NCI-H2081 (cell line): ENCODE results near the gene CAMK2B.

Experiments used
- DNase-seq, 2 experiments: peaks; one replicate each; lab custom pipeline; 2025; lab: John Stamatoyannopoulos, UW

The CAMK2B gene

DNA sequence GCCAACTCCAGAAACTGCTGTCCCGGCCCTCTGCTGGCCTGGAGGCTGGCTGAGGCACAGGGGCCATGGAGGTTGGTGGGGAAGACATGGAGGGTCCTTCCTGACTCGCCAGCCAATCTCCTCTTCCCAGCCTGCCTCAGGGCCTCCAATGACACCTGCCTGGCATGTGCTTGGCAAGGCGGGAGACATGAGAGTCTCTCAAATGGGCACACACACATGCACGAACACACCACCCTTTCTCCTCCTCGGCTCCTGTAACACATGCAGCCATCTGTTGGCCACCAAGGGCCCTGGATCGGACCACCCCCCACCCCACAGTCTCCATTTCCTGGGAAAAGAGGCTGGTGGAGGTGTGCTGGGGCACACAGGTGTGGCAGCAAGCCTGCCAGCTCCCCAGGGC lies 68.2 kb downstream of the CAMK2B start:
- DNase-seq, result no peak

DNA sequence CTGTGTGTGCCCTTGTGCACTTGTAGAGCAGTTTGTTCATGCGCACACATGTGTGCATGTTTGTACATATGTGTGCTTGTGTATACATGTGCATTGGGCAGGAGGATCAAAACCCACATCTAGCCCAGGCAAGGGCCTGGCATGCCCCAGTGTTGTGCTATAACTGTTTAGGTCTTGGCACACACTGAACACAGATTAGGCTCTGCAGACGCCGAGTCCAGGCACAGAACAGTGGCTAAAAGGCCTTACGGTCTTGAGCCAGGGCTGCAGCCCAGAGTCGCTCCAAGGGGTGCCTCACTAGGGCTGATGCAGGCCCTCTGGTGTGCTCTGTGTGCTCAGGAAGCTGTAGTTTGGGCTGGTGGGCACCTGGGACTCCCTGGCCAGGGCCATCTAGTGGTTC lies 68.9 kb downstream of the CAMK2B start:
- no peak for DNase-seq

DNA sequence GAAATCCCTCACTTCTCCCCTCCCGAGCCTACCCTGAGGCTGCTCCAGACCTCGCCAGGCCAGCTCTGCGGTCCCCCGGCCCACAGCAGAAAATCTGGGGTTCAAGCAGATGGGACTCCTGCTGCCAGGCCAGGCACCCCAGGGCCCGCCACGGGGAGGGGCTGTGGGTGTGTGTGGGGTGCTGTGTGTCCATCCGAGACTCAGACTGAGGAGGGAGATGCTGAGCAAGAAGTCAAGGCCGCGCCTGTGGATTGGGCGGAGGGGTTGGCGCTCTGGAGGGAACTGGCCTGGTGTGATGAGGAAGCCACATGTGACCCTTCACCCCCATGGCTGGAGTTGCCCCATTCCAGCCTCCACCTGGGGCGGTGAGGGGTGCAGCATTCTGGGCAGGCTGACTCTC lies 73.5 kb downstream of the CAMK2B start:
- no peak for DNase-seq

DNA sequence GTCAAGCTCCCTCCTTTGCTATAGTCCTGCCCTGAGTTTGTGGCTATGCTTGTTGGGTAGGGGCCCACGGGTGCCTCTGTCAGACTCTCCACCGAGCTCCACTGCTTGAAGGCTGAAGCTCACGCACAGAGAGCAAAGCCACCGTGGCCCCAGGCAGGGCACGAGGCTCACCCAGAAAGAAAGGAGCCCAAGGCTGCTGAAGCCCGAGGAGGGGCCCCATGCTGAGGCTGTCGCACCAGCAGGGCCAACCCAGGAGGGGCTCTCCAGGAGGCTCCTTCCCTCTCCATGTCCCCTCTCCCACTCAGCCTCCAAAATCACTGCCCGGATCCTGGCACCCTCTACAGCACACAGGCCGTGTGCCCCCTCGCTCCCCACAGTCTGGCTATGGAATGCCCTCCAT lies 74.1 kb downstream of the CAMK2B start:
- DNase-seq, result no peak

DNA sequence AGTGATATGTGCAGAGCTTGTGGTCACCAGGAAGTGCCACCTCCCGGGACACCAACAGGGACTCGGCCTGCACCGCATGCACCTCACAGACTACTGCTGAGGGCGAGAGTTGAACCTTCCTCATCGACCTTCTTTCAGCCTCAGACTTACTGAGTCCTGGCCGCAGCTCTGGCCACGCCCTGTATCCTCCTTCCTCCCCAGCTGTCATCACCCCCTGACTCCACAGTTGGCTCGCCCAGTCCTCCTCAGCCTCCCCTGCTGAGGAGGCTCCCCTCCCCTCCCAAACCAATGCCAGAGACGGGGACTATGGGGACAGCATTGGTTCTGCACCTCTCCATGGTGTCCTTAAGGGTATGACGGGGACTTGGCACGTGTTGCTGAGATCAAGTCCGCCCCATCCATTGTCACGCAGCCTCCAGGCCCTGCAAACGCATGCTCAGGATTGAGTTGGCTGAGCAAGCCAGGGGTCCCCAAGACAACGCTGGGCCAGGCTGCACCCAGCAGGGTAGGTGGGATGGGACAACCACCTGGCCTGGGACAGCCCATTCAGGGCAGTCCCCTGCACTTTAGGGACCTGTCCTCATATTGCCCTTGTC lies 75.7 kb downstream of the CAMK2B start:
- DNase-seq, result no peak

DNA sequence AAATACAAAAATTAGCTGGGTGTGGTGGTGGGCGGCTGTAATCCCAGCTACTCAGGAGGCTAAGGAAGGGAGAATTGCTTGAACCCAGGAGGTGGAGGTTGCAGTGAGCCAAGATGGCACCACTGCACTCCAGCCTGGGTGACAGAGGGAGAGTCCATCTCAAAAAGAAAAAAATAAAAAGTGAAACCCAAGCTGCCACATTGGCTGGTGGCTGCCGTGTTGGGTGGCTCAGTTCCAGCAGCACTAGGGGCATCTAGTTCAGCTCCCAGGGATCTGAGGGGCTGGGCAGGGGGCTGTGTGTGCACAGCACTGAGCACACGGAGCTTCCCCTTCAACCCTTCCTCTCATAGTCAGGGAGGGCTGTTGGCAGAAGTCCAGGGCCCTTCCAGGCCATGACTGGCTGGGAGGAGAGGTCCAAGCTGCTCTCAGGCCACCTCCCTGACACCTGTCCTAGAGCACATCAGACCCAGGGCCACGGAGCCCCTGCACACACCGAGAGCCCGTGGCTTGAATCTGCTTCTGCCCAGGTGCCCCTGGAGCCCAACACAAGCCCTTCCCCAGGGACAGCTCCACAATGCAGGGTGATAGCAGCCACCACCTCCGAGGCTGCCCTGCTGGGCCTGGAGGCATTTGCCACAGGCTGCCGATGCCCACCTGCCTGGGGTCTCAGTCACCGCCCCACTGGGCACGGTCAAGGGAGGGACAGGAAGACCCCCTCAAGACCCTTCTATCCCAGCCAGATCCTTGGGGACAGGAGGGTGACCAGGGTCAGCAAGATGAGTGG lies 77.3 kb downstream of the CAMK2B start:
- no peak for DNase-seq

DNA sequence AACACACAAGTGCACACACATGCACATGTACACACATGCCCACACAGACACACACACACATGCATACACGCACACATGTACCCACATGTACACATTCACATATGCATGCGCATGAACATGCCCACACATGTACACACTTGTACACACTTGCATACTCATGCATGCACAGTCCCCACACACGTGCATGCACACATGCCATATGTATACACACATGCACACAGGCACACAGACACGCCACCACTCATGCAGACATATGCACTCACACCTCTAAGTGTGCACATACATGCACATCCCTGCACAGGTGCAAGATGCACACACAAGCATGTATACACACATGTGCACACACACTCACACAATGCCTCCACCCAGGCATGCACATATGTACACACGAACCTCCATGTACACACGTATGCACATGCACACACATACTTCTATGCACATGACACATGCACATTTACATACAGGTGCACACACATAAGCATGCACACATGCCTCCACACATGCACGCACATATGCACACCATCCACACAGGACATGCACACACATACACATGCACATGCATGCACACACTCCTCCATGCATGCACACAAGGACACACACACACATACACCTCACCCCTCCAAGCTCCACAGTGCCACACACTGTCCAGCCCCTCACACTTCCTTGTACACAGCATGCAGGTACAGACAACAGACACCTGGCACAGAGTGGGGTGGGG lies 78.8 kb downstream of the CAMK2B start:
- no peak for DNase-seq

DNA sequence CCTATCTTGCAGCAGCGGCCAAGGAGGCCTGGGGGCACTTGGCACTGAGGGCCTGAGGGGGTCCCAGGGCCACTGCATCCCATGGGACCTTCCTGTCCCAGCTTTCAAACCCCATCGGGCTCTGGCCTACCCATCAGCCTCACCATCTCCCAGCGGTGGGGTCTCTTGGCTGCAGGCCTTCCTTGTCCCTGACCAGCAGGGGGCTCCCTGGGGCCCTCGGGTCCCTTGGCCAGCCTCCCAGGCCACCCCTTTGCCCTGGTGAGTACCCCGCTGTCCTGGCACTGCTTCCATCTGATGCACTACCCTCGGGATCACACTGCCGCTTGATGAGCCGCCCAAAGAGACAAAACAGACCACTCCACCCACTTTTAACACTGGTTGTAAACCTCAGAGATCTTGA lies 81.1 kb downstream of the CAMK2B start:
- no peak for DNase-seq

DNA sequence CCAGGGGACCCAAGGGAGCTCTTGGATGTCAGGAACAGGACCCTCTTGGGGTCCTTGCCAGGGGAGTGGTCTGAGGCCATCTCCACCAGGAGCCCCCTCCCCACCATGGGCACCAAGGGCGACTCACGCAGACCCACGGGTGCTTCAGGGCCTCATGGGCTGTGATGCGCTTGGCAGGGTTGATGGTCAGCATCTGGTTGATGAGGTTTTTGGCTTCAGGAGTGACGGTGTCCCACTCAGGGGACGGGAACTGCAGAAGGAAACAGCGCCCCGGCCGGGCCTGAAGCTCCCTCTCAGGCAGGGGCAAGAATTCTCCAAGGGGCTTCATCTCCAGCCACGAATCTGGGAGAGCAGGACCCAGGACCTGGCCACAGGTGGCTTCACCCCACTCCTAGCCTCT lies 83.3 kb downstream of the CAMK2B start:
- DNase-seq, result no peak

DNA sequence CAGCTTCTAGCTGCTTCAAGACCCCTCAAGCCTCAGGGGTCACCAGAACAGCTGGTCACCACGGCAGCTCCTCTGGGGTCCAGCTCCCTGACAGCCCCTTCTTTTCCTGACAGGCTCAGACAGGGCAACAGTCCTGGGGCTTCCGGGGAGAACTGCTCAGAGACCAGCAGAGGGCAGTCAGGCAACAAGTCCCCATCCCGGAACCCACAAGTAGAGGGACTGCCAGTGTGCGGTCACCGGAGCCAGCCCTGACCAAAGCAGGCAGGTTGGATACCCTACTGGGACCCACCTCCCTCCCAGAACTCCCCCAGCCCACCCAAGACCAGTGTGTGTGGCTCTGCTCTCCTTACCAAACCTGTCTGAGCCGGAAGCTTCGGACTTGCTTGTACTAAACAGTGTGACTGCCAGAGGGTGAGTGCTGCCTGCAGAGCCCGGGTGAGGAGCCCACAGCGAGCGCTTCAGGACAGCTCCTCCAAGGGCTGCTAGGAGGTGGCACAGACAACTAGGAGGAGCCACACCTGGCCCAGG lies 84.3 kb downstream of the CAMK2B start:
- DNase-seq, result peak; percentile 76 to 85

DNA sequence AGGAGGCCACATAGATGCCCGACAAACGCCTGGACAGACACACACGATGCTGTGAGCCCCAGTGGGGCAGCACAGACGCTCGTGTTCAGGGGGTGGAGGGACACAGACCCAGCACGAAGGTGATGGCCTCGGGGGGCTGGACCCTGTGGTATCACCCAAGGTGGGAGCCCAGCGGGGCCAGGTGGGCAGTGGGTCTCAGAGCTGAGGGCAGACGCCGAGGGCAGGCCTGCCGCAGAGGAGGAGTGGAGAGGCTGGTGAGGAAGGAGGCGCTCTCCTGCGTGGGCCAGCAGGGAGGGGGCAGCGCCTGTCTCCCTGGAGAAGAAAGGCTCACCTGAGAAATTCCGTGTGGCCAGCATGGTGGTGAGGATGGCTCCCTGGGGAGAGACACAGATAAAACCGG lies 85.0 kb downstream of the CAMK2B start:
- DNase-seq, result no peak

DNA sequence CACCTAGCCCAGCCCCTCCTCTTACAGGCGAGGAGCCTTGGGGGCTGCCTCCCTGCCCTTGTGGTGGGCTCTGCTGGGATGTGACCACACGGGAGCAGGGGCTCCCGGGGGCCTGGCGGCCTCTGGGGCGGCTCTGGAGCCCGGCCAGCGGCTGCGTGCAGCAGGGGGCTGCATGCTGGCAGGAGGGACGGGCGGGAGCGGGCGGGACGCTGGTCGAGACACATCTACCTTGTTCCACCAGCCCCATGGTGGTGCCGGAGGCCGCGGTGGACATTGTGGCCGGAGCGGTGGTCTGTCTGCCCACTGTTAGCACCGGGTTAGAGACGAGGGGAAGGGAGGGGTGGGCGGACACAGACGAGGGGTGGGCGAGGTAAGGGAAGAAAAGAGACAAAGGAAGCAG lies 86.0 kb downstream of the CAMK2B start:
- no peak for DNase-seq

DNA sequence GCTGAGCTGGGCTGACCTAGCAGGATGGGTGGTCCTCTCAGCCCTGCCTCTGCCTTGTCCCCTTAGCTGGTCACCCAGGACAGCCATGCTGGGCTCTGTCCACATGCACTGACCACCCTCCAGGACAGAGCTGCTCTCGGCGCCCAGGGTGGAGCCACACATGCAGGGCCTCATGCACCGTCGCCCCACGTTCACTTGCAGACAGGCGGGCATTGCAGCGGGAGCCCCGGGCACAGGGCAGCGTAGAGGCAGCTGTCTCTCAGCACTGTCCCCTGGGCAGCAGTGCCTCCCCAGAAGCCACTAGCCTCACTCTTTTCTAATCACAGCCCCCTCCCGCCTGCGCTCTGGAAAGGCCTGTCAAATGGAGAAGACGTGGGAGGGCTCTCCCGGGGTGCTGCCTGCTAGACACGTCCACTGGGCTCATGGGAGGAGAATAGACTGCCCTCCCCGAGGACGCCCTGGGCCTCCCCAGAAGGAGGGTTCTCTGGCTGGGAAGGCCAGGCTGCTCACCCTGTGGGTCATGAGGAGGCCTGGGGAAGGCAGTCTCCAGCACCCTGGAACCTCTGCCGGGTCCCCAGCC lies 87.2 kb downstream of the CAMK2B start:
- DNase-seq, result no peak

DNA sequence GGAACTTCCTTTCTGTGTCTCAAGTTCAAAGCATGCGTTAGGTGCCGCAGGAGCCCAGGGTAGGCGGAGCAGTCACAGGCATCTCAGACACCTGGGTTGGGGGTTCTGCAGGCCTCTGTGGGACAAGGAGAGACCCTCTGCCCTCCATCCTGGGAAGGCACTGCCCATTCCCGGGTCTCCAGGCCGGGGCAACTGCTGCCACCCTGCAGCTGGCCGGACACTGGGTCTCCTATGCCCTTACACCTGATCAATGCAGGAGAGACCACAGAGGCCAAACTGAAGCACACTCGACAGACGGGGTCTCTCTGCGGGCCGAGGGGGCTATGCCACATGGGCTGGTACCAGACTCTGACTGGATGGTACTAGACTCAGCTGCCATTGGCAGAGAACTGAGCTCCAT lies 87.7 kb downstream of the CAMK2B start:
- no peak for DNase-seq

DNA sequence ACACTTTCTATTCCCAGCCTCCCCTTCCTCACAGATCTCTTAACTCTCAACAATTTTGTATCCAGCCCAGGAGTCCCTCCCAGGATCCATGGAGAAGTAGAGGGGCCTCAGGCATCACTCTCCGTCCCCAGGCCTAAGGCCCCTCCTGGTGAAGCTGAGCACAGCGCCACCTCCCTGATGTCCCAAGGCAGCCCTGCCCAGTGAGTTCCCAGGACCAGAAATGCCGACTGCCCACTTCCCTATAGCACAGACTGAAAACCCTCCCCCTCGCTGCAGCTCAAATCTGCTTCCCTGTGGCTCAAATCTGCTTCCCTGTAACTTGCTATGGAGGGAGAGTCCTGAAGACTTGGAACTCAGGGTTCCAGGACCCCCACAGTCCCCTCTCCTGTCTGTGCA lies 89.1 kb downstream of the CAMK2B start:
- no peak for DNase-seq

DNA sequence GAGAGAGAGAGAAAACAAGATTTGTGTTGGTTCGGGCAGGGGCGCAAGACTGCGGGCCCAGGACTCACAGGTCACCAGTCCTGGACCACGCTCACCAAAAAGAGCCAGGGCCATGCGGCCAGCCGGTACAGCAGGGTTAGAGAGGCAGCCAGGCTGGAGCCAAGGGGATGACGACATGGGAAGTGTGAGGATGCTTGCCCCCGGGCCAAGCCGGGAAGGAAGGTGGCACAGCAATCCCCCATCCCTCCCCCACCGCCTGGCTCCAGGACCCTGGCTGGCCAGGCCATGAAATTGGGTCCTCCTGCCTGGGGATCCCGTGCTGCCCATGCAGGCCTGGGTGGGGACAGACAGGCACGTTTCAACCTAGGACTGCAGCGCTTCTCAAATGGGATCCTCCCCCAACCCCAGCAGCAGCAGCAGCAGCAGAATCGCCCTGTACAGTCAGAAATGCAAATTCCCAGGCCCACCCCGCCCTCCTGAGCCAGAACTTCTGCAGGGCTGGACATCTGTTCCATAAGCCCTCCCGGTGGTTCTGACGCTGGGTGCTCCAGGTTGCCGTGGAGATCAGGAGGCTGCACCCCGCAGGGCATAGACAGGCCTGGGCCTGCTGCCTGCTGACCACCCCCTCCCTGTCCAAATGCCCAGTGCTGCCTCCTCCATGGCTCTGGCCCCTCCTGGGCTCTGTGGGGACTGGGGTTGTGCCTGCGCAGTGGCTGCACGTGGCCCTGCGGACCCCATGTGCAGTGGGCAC lies 89.6 kb downstream of the CAMK2B start:
- DNase-seq, result peak; percentile 37 to 66

DNA sequence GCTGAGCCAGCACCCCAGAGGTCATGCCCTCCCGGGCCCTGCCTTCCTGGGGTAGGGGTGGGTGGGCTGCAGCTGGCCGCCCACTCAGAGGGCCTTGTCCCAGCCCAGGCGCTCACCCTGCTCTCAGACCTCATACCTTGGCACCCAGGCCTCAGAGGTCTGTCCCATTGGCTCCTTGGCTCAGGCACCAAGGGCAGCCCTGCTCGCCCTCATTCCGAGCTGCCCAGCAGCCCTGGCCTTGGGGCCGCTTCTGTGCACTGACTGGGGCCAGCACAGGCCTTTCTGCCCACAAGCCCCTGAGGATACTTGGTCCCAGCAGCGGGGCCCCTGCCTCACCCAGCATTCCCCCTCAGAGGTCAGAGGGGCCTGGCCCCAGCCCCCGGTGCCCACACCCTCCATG lies 90.3 kb downstream of the CAMK2B start:
- no peak for DNase-seq

DNA sequence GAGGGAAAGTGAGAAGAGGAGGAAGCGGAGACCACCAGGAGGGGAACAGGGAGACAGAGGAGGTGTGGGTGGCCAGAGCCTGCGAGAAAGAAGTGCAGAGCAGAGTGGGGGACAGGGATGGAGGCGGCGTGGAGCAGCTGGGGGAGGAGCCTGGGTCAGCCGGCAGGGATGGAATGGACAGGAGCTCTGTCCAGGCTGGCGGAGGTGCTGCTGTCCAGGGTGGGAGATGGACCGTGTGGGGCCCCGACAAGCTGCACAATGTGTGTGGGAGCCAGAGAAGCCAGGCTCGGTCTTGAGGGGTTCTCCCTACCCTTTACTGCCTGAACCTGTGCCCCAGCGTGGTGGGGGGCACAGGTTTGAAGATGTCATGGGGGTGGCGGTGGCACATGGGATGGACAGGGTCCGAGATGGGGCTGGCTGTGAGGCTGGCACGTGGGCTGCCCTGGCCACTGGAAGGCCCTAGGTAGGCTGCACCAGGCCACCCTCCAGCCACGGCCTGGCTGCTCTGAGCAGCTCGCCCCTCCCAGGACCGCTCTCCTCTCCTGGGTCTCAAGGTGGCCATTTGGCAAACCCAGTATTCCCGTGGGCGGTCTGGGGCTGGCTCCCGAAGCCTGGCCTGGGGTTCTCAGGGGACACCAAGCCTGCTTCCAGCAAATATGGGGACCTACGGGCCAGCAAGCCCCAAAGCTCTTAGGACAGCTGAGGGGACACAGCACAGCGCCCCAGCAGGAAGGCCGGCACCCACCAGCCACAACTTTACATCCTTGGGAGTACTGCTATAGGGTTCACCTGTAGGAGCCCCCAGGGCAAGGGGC lies 92.3 kb downstream of the CAMK2B start:
- no peak for DNase-seq

DNA sequence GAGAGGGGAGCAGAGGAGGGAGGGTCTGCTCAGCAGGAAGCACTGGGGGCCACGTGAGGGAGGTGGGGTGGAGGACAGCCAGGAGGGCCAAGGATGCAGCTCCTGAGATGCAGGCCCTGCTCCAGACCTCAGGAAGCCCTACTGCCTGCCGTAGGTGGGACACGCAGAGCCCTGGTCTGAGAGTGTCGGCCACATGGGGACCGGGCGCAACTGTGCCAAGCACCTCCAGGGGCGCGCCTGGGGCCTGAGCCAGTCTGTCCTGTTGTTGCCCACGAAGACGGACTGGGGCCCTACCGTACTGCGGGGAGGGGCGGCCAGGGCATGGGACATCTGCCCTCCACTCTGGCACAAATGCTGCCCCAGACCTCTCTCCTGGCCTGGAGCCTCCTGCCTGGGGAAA lies 93.0 kb downstream of the CAMK2B start:
- DNase-seq, result no peak

DNA sequence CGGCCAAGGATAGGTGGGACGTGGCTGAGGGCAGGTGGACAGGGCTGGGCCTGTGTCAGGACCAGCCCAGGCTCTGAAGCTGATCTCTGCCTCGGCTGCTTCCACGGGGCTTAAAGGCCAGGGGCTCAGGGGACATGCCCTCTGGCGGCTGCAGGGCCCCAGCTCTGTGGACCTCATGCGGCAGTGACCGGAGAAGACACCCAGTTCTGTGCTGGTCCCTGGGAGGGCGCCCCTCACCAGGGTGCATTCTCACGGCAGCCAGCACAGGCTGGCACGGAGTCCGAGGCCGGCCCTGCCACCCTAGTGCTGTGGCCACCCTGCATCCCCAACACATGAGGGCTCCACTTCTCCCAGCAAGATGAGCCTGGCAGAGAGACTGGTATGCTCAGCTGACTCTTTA lies 94.3 kb downstream of the CAMK2B start:
- no peak for DNase-seq

DNA sequence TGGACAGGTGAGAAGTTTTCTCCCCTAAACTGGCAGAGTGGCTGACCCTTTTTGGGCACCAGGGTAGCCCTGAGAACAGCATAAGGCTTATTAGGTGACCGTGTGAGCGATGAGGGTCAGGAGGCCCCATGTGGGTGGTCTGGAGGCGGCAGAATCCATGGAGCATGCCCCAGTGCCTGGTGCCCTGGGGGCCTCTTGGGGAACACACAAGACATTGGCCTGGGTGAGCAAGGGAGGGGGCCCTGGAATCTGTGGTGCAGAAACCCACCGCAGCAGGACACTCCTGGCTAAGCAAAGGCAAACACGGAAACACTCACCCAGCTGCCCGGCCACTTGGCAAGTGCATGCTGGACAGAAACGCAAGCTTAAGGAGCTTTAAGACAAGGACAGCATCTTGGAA lies 95.1 kb downstream of the CAMK2B start:
- no peak for DNase-seq
